ENCODE measurements around the gene LILRB5. TPM values are rescaled to one million over a fixed set of nuclear protein-coding genes. Genes with fewer than 3 reads are reported as not detected.
"Not testable (repeated sequence)": the region's sequence is repeated elsewhere in the genome, so short reads cannot be mapped to it uniquely, and the experiment has no call there.

LILRB5 gene
- total RNA-seq, result 4.1 TPM

- DNase-seq, result no peak
These were observed at the start of gene LILRB5 for GRCh38 chr19:54257116-54257480. LILRB5 (minus strand) TSS chr19:54257273; CDS start chr19:54257193, 80 bp downstream.

GRCh38 chr19:54305141-54305540, 48.1 kb upstream of the LILRB5 start:
- DNase-seq, result no peak

GRCh38 chr19:54302257-54302656, 45.2 kb upstream of the LILRB5 start:
- DNase-seq, result no peak

- no peak for DNase-seq
These were observed 42.4 kb upstream of the LILRB5 start for GRCh38 chr19:54299515-54299914.

- no peak for DNase-seq
These were observed 42.0 kb upstream of the LILRB5 start for GRCh38 chr19:54299126-54299498.

GRCh38 chr19:54298357-54299125, 41.5 kb upstream of the LILRB5 start:
- DNase-seq, result no peak

GRCh38 chr19:54297759-54298305, 40.8 kb upstream of the LILRB5 start:
- DNase-seq, result no peak

GRCh38 chr19:54294539-54294938, 37.5 kb upstream of the LILRB5 start:
- no peak for DNase-seq

GRCh38 chr19:54289160-54289559, 32.1 kb upstream of the LILRB5 start:
- not testable (repeated sequence) for DNase-seq

GRCh38 chr19:54287456-54287855, 30.4 kb upstream of the LILRB5 start:
- DNase-seq, result no peak

- not testable (repeated sequence) for DNase-seq
These were observed 29.2 kb upstream of the LILRB5 start for GRCh38 chr19:54286283-54286682.

- not testable (repeated sequence) for DNase-seq
These were observed 28.5 kb upstream of the LILRB5 start for GRCh38 chr19:54285427-54286056.

- DNase-seq, result no peak
These were observed 25.8 kb upstream of the LILRB5 start for GRCh38 chr19:54282686-54283470.

GRCh38 chr19:54281729-54282075, 24.6 kb upstream of the LILRB5 start:
- not testable (repeated sequence) for DNase-seq

- no peak for DNase-seq
These were observed 24.1 kb upstream of the LILRB5 start, which contains the start of gene LILRB2 for GRCh38 chr19:54281007-54281728. LILRB2 (minus strand) TSS chr19:54281110; CDS start chr19:54280496, 614 bp downstream.

- not testable (repeated sequence) for DNase-seq
These were observed 23.4 kb upstream of the LILRB5 start for GRCh38 chr19:54280441-54280840.

GRCh38 chr19:54280025-54280424, 23.0 kb upstream of the LILRB5 start:
- not testable (repeated sequence) for DNase-seq

- no peak for DNase-seq
These were observed 22.4 kb upstream of the LILRB5 start for GRCh38 chr19:54279406-54279962.

GRCh38 chr19:54278571-54279195, 21.6 kb upstream of the LILRB5 start:
- not testable (repeated sequence) for DNase-seq

GRCh38 chr19:54278056-54278455, 21.0 kb upstream of the LILRB5 start:
- not testable (repeated sequence) for DNase-seq

- DNase-seq, result not testable (repeated sequence)
These were observed 20.1 kb upstream of the LILRB5 start for GRCh38 chr19:54277111-54277615.

All from skin of body (tissue), 2 donors.